Ectodermal cell (in vitro differentiated cells): ENCODE data around the gene SEZ6.

ENCODE experiments used
- H3K27ac ChIP-seq: 2 replicates; pipeline ENCODE4 v1.7.0; 2013; ENCODE audit warnings: mild to moderate bottlenecking, low read depth, low read length; ENCODE audit not compliant: insufficient read depth, poor library complexity, severe bottlenecking
- H3K27me3 ChIP-seq: 2 replicates; pipeline ENCODE4 v1.7.0; 2013; ENCODE audit warnings: mild to moderate bottlenecking, low read length; ENCODE audit not compliant: insufficient read depth, control insufficient read depth, poor library complexity, severe bottlenecking
- H3K36me3 ChIP-seq: one replicate; pipeline ENCODE4 v1.7.0; 2013; ENCODE audit warnings: low read length; ENCODE audit not compliant: control insufficient read depth, insufficient read depth
- H3K4me1 ChIP-seq: one replicate; pipeline ENCODE4 v1.7.0; 2013; ENCODE audit warnings: low read length; ENCODE audit not compliant: control insufficient read depth, insufficient read depth
- H3K4me3 ChIP-seq: 2 replicates; pipeline ENCODE4 v1.7.0; 2013; ENCODE audit warnings: low read depth, low read length, control low read depth; ENCODE audit not compliant: insufficient read depth
- H3K9me3 ChIP-seq: 2 replicates; pipeline ENCODE4 v1.7.0; 2013; ENCODE audit warnings: mild to moderate bottlenecking, low read length, moderate library complexity; ENCODE audit not compliant: control insufficient read depth
- WGBS, 2 experiments: methylation state at CpG; one replicate each; pipeline ENCODE4 v1.1.7; 2013; ENCODE audit warnings: missing lambda C conversion rate in 2 of 2; 5-methylcytosine and 5-hydroxymethylcytosine counted together

SEZ6 gene

GRCh38 chr17:28954886-28955285 is 50.9 kb downstream of the SEZ6 start:
- peaks cover 5% of the 10 kb centered on the region for H3K4me1 ChIP-seq
- H3K9me3 ChIP-seq, result no peaks in the 10 kb centered on the region
- no peaks in the 10 kb centered on the region for H3K36me3 ChIP-seq
- 91 to 92% methylated on average over 2 of the region's 2 CpGs for WGBS, 2 experiments
- H3K27ac ChIP-seq, result no peak overlapping the region
- H3K27me3 ChIP-seq, result no peaks in the 10 kb centered on the region
- no peak overlapping the region for H3K4me3 ChIP-seq

GRCh38 chr17:28953444-28954118 is 52.3 kb downstream of the SEZ6 start:
- Histone ChIP-seq H3K27me3 (no peaks in the 10 kb centered on the region), H3K36me3 (no peaks in the 10 kb centered on the region), H3K27ac (no peak overlapping the region), H3K9me3 (no peaks in the 10 kb centered on the region), H3K4me3 (no peak overlapping the region), H3K4me1 (peaks cover 5% of the 10 kb centered on the region)
- 38 to 41% methylated on average over 5 of the region's 5 CpGs for WGBS, 2 experiments

GRCh38 chr17:28951991-28952975 is 53.5 kb downstream of the SEZ6 start:
- Histone ChIP-seq H3K9me3 (no peaks in the 10 kb centered on the region), H3K27ac (peak overlapping the region; percentile 94), H3K36me3 (no peaks in the 10 kb centered on the region), H3K27me3 (no peaks in the 10 kb centered on the region), H3K4me3 (peak overlapping the region; percentile 95), H3K4me1 (peaks cover 15% of the 10 kb centered on the region)
- 11% methylated on average over 36 of the region's 36 CpGs for WGBS, 2 experiments

GRCh38 chr17:28951428-28951990 is 54.3 kb downstream of the SEZ6 start, which contains the start of gene PHF12:
TSS of gene PHF12 (minus strand) at chr17:28951518. CDS start at chr17:28950960, 558 bp downstream.
- Histone ChIP-seq H3K27me3 (no peaks in the 10 kb centered on the region), H3K36me3 (no peaks in the 10 kb centered on the region), H3K4me3 (peak within 1 kb of the TSS; percentile 95), H3K27ac (peak within 1 kb of the TSS; percentile 94), H3K9me3 (no peaks in the 10 kb centered on the region), H3K4me1 (peaks cover 15% of the 10 kb centered on the region)
- WGBS, 2 experiments, result 0% methylated on average over 51 of the region's 51 CpGs

GRCh38 chr17:28950752-28951427 is 54.9 kb downstream of the SEZ6 start:
- Histone ChIP-seq H3K36me3 (no peaks in the 10 kb centered on the region), H3K27ac (peak overlapping the region; percentile 80), H3K27me3 (no peaks in the 10 kb centered on the region), H3K9me3 (no peaks in the 10 kb centered on the region), H3K4me1 (peaks cover 15% of the 10 kb centered on the region), H3K4me3 (peak overlapping the region; percentile 95)
- 0% methylated on average over 46 to 48 of the region's 51 CpGs for WGBS, 2 experiments

GRCh38 chr17:28950017-28950751 is 55.6 kb downstream of the SEZ6 start:
- no peaks in the 10 kb centered on the region for H3K27me3 ChIP-seq
- no peaks in the 10 kb centered on the region for H3K9me3 ChIP-seq
- peak overlapping the region; percentile 80 for H3K27ac ChIP-seq
- peaks cover 15% of the 10 kb centered on the region for H3K4me1 ChIP-seq
- no peaks in the 10 kb centered on the region for H3K36me3 ChIP-seq
- peak overlapping the region; percentile 95 for H3K4me3 ChIP-seq
- WGBS, 2 experiments, result 0% methylated on average over 43 of the region's 43 CpGs

GRCh38 chr17:28949185-28950016 is 56.4 kb downstream of the SEZ6 start:
- H3K36me3 ChIP-seq, result no peaks in the 10 kb centered on the region
- no peaks in the 10 kb centered on the region for H3K9me3 ChIP-seq
- peak overlapping the region; percentile 88 for H3K27ac ChIP-seq
- peaks cover 15% of the 10 kb centered on the region for H3K4me1 ChIP-seq
- no peaks in the 10 kb centered on the region for H3K27me3 ChIP-seq
- 0% methylated on average over 61 of the region's 61 CpGs for WGBS, 2 experiments
- H3K4me3 ChIP-seq, result peak overlapping the region; percentile 95

- no peaks in the 10 kb centered on the region for H3K36me3 ChIP-seq
- WGBS, 2 experiments, result 0% methylated on average over 15 of the region's 15 CpGs
- H3K9me3 ChIP-seq, result no peaks in the 10 kb centered on the region
- H3K4me3 ChIP-seq, result peak overlapping the region; percentile 95
- H3K27me3 ChIP-seq, result no peaks in the 10 kb centered on the region
- peaks cover 15% of the 10 kb centered on the region for H3K4me1 ChIP-seq
- H3K27ac ChIP-seq, result peak overlapping the region; percentile 88
Observed at GRCh38 chr17:28948873-28949184, 57.0 kb downstream of the SEZ6 start.

- no peaks in the 10 kb centered on the region for H3K27me3 ChIP-seq
- peak overlapping the region; percentile 88 for H3K27ac ChIP-seq
- H3K36me3 ChIP-seq, result no peaks in the 10 kb centered on the region
- peak overlapping the region; percentile 95 for H3K4me3 ChIP-seq
- H3K9me3 ChIP-seq, result no peaks in the 10 kb centered on the region
- WGBS, 2 experiments, result 31 to 42% methylated on average over 4 of the region's 4 CpGs
- H3K4me1 ChIP-seq, result peaks cover 15% of the 10 kb centered on the region
Observed at GRCh38 chr17:28948342-28948741, 57.5 kb downstream of the SEZ6 start.
